ENCODE measurements around the gene TMIE. TPM values are rescaled to one million over a fixed set of nuclear protein-coding genes. Genes with fewer than 3 reads are reported as not detected.

TMIE gene
- polyA plus RNA-seq, 1 donor (not counting 4 experiments of a cell fraction or from before 2014, with no cell fraction given) = 0.07 TPM

GRCh38 chr3:46668591-46668990 lies 32.6 kb upstream of the TMIE start:
- no peak for FAIRE-seq

GRCh38 chr3:46669191-46669999 lies 31.8 kb upstream of the TMIE start:
- dilution Hi-C loops (cut with MboI; ENCODE audit: extremely low pct_ligation_motif_present, low sequenced_read_pairs) = no loop called here

More at GRCh38 chr3:46668591-46668990, 32.6 kb upstream of the TMIE start:
- H3K4me1 ChIP-seq (ENCODE audit: control insufficient read depth, extremely low read depth, insufficient read depth, low read length) = no peaks in the 10 kb centered on the region
- no peak for DNase-seq (ENCODE audit: low read depth, low spot score)
- H2AFZ ChIP-seq (ENCODE audit: control insufficient read depth, low read length) = no peak overlapping the region
- TF ChIP-seq CTCF (optimal IDR thresholded peaks at IDR 0.05 in 1 of 3, IDR thresholded peaks at IDR 0.05 in 1 of 3, conservative IDR thresholded peaks at IDR 0.05 in 1 of 3; ENCODE audit: extremely low read depth in 1 of 3, insufficient read depth in 2 of 3, low read length in 3 of 3) (no peak), EZH2 (IDR thresholded peaks at IDR 0.05; ENCODE audit: low read length) (no peak)
- H4K20me1 ChIP-seq (ENCODE audit: control insufficient read depth, extremely low read depth, insufficient read depth, low read length) = no peaks in the 10 kb centered on the region
- H3K9me3 ChIP-seq (ENCODE audit: control insufficient read depth, low read depth, low read length) = no peaks in the 10 kb centered on the region
- no peak overlapping the region for H3K4me3 ChIP-seq (ENCODE audit: control insufficient read depth in 2 of 3, extremely low read depth in 1 of 3, insufficient read depth in 2 of 3, low read depth in 1 of 3, low read length in 3 of 3)
- dilution Hi-C loops (cut with MboI; ENCODE audit: extremely low pct_ligation_motif_present, low sequenced_read_pairs) = no loop called here
- no peak overlapping the region for H3K4me2 ChIP-seq (ENCODE audit: control insufficient read depth, extremely low read depth, insufficient read depth, low read depth, low read length)
- H3K27me3 ChIP-seq (ENCODE audit: control insufficient read depth, extremely low read depth, insufficient read depth, low read length) = no peaks in the 10 kb centered on the region
- no peak overlapping the region for H3K27ac ChIP-seq (ENCODE audit: control insufficient read depth, insufficient read depth, low read length)
- no peaks in the 10 kb centered on the region for H3K79me2 ChIP-seq (ENCODE audit: control insufficient read depth, insufficient read depth, low read length)
- peaks cover 15 to 19% of the 10 kb centered on the region in 2 experiments for H3K36me3 ChIP-seq (ENCODE audit: control insufficient read depth in 2 of 2, extremely low read depth in 1 of 2, insufficient read depth in 2 of 2, low read length in 2 of 2)
- no peak overlapping the region for H3K9ac ChIP-seq (ENCODE audit: control insufficient read depth, extremely low read depth, insufficient read depth, low read length)
- H3K9me1 ChIP-seq (ENCODE audit: control insufficient read depth, extremely low read depth, insufficient read depth, low read length) = no peaks in the 10 kb centered on the region

More at GRCh38 chr3:46669191-46669999, 31.8 kb upstream of the TMIE start:
- H3K36me3 ChIP-seq (ENCODE audit: control insufficient read depth in 2 of 2, extremely low read depth in 1 of 2, insufficient read depth in 2 of 2, low read length in 2 of 2) = peaks cover 20 to 25% of the 10 kb centered on the region in 2 experiments
- H3K4me3 ChIP-seq (ENCODE audit: control insufficient read depth in 2 of 3, extremely low read depth in 1 of 3, insufficient read depth in 2 of 3, low read depth in 1 of 3, low read length in 3 of 3) = no peak overlapping the region
- no peaks in the 10 kb centered on the region for H3K79me2 ChIP-seq (ENCODE audit: control insufficient read depth, insufficient read depth, low read length)
- no peaks in the 10 kb centered on the region for H3K27me3 ChIP-seq (ENCODE audit: control insufficient read depth, extremely low read depth, insufficient read depth, low read length)
- H3K4me1 ChIP-seq (ENCODE audit: control insufficient read depth, extremely low read depth, insufficient read depth, low read length) = no peaks in the 10 kb centered on the region
- no peak for TF ChIP-seq CTCF (optimal IDR thresholded peaks at IDR 0.05 in 1 of 3, IDR thresholded peaks at IDR 0.05 in 1 of 3, conservative IDR thresholded peaks at IDR 0.05 in 1 of 3; ENCODE audit: extremely low read depth in 1 of 3, insufficient read depth in 2 of 3, low read length in 3 of 3)
- no peak for TF ChIP-seq EZH2 (IDR thresholded peaks at IDR 0.05; ENCODE audit: low read length)
- no peak overlapping the region for H2AFZ ChIP-seq (ENCODE audit: control insufficient read depth, low read length)
- H4K20me1 ChIP-seq (ENCODE audit: control insufficient read depth, extremely low read depth, insufficient read depth, low read length) = no peaks in the 10 kb centered on the region
- H3K9me1 ChIP-seq (ENCODE audit: control insufficient read depth, extremely low read depth, insufficient read depth, low read length) = no peaks in the 10 kb centered on the region
- FAIRE-seq (no peak), DNase-seq (ENCODE audit: low read depth, low spot score) (no peak)
- H3K27ac ChIP-seq (ENCODE audit: control insufficient read depth, insufficient read depth, low read length) = no peak overlapping the region
- H3K4me2 ChIP-seq (ENCODE audit: control insufficient read depth, extremely low read depth, insufficient read depth, low read depth, low read length) = no peak overlapping the region
- H3K9ac ChIP-seq (ENCODE audit: control insufficient read depth, extremely low read depth, insufficient read depth, low read length) = no peak overlapping the region
- H3K9me3 ChIP-seq (ENCODE audit: control insufficient read depth, low read depth, low read length) = no peaks in the 10 kb centered on the region
